Measurements from ENCODE around the gene NPRL2.

DNA sequence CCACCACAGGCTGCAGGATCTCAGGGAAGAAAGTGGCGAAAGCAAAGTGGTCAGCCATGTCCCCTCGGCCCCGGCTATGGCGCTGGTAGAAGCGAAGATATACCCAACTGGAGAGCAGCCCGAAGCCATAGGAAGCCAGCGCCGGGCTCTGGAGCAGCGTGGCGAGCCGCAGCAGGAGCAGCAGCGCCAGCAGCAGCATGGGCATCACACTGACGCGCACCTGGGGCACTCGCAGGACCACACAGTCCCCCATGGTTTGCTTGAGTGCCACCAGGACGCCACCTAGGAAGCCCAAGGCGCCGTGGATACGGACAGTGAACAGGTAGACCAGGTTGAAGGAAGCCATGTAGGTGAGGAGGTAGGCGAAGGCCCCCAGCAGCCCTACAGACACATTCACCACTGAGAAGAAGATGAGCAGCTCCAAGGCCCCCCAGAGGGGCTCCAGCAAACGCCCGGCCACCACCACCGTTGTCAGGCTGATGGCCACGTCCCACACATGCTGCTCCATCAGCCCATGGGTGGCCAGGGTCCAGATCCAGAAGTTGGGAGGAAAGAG is 7.9 kb upstream of the NPRL2 start:
- TF ChIP-seq MAX (IDR thresholded peaks at IDR 0.05; ENCODE audit: low read depth, low read length): no peak
- no peak for TF ChIP-seq CTCF (IDR thresholded peaks at IDR 0.05; ENCODE audit: low read depth, low read length)
- TF ChIP-seq POLR2A (IDR thresholded peaks at IDR 0.05; ENCODE audit: extremely low read depth, insufficient read length): no peak
